Measurements from ENCODE around the gene RNU7-1. TPM values are rescaled to one million over a fixed set of nuclear protein-coding genes. Genes with fewer than 3 reads are reported as not detected.

RNU7-1 gene
- total RNA-seq, 1 experiment from 2014 or later: not detected

- TF ChIP-seq CTCF (IDR thresholded peaks at IDR 0.05): no peak
- TF ChIP-seq SOX15 (CRISPR knock-in tag; IDR thresholded peaks at IDR 0.05): peak; percentile 90
- no peak for TF ChIP-seq GTF2I (CRISPR knock-in tag; conservative IDR thresholded peaks at IDR 0.05)
- TF ChIP-seq KAT7 (CRISPR knock-in tag; IDR thresholded peaks at IDR 0.05; ENCODE audit: borderline replicate concordance): no peak
- TF ChIP-seq JUN (CRISPR knock-in tag; IDR thresholded peaks at IDR 0.05): peak; percentile 90
- TF ChIP-seq RORB (CRISPR knock-in tag; IDR thresholded peaks at IDR 0.05): peak; percentile 57
- TF ChIP-seq, protein P1, sequence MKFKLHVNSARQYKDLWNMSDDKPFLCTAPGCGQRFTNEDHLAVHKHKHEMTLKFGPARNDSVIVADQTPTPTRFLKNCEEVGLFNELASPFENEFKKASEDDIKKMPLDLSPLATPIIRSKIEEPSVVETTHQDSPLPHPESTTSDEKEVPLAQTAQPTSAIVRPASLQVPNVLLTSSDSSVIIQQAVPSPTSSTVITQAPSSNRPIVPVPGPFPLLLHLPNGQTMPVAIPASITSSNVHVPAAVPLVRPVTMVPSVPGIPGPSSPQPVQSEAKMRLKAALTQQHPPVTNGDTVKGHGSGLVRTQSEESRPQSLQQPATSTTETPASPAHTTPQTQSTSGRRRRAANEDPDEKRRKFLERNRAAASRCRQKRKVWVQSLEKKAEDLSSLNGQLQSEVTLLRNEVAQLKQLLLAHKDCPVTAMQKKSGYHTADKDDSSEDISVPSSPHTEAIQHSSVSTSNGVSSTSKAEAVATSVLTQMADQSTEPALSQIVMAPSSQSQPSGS (CRISPR knock-in tag; IDR thresholded peaks at IDR 0.05; ENCODE audit: borderline replicate concordance, low read depth): peak; percentile 56; the same call in 1 of the 2 replicates
- TF ChIP-seq, protein P2, sequence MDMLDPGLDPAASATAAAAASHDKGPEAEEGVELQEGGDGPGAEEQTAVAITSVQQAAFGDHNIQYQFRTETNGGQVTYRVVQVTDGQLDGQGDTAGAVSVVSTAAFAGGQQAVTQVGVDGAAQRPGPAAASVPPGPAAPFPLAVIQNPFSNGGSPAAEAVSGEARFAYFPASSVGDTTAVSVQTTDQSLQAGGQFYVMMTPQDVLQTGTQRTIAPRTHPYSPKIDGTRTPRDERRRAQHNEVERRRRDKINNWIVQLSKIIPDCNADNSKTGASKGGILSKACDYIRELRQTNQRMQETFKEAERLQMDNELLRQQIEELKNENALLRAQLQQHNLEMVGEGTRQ (CRISPR knock-in tag; IDR thresholded peaks at IDR 0.05): no peak; the same call in 1 of the 2 replicates
- peak; percentile 12 for TF ChIP-seq NFYB (CRISPR knock-in tag; conservative IDR thresholded peaks at IDR 0.05; ENCODE audit: low read depth)
- TF ChIP-seq MLX (CRISPR knock-in tag; IDR thresholded peaks at IDR 0.05): 0 out of 2 replicates have a peak, but pooled peaks have one; percentile 50
- TF ChIP-seq ZNF532 (CRISPR knock-in tag; IDR thresholded peaks at IDR 0.05; ENCODE audit: borderline replicate concordance): peak; percentile 100
- TF ChIP-seq ZMAT4 (CRISPR knock-in tag; IDR thresholded peaks at IDR 0.05): peak; percentile 96
- TF ChIP-seq NR3C1 (CRISPR knock-in tag; conservative IDR thresholded peaks at IDR 0.05; ENCODE audit: low read depth): no peak
- TF ChIP-seq, protein P3, sequence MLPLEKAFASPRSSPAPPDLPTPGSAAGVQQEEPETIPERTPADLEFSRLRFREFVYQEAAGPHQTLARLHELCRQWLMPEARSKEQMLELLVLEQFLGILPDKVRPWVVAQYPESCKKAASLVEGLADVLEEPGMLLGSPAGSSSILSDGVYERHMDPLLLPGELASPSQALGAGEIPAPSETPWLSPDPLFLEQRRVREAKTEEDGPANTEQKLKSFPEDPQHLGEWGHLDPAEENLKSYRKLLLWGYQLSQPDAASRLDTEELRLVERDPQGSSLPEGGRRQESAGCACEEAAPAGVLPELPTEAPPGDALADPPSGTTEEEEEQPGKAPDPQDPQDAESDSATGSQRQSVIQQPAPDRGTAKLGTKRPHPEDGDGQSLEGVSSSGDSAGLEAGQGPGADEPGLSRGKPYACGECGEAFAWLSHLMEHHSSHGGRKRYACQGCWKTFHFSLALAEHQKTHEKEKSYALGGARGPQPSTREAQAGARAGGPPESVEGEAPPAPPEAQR (CRISPR knock-in tag; IDR thresholded peaks at IDR 0.05): no peak
- TF ChIP-seq ZNF281 (CRISPR knock-in tag; IDR thresholded peaks at IDR 0.05): no peak
- peak; percentile 70; the same call in 1 of the 2 replicates for TF ChIP-seq ZNF232 (CRISPR knock-in tag; IDR thresholded peaks at IDR 0.05)
- no peak for TF ChIP-seq ZNF512 (CRISPR knock-in tag; IDR thresholded peaks at IDR 0.05; ENCODE audit: borderline replicate concordance)
- TF ChIP-seq NFATC4 (CRISPR knock-in tag; IDR thresholded peaks at IDR 0.05): peak; percentile 100
- peak; percentile 17; the same call in 1 of the 2 replicates for TF ChIP-seq ZBTB21 (CRISPR knock-in tag; IDR thresholded peaks at IDR 0.05; ENCODE audit: borderline replicate concordance)
- peak; percentile 59; the same call in 1 of the 2 replicates for TF ChIP-seq IRF1 (CRISPR knock-in tag; IDR thresholded peaks at IDR 0.05)
Measured at GRCh38 chr12:6943722-6944380, at the start of gene RNU7-1, which contains the start of gene C12orf57 (continued).

All from WTC11 (cell line).